ENCODE results near the gene KLF3.

KLF3 gene

DNA sequence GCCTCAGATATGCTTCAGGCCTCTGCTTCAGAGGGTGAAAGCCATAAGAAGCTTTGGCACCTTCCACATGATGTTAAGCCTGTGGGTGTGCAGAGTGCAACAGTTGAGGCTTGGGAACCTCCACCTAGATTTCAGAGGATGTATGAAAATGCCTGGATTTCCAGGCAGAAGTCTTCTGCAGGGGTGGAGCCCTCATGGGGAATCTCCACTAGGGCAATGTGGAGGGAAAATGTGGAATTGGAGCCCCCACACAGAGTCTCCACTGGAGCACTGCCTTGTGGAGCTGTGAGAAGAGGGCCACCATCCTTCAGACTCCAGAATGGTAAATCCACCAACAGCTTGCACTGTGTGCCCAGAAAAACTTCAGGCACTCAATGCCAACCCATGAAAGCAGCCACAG lies 83.6 kb downstream of the KLF3 start:
- no peak for DNase-seq

DNA sequence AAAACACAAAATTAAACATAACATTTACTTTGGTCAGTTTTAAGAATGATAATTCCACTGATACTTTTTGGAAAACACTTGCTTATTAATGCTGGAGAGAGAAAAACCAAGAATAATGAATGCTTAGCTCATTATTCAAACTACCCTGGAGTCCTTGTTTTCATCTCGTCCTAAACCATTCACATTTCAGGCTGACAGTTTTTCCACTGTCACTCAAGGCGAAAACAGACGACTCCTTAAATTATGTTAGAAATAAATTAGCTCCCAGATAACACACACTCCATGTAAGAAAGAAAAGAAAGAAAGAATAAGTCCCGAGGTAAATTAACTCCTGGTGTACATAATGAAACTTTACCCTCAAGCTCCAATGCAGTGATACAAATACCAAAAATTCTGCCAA lies 85.3 kb downstream of the KLF3 start:
- DNase-seq = no peak

All from T-helper 9 cell (primary cell).